Fibroblast of villous mesenchyme (primary cell): ENCODE data around the gene NSUN2. TPM values are rescaled to one million over a fixed set of nuclear protein-coding genes. Genes with fewer than 3 reads are reported as not detected.

Experiments
- DNase-seq: peaks from one replicate; pipeline ENCODE4 v3.0.0-alpha.2; 2010; ENCODE audit warnings: low read depth
- H3K4me3 ChIP-seq: 2 replicates; pipeline ENCODE4 v1.5.1; 2011; ENCODE audit warnings: low read depth, mild to moderate bottlenecking, low read length
- CTCF ChIP-seq: IDR thresholded peaks from 2 replicates; pipeline ENCODE4 v1.5.1; 2012; ENCODE audit warnings: low read depth, mild to moderate bottlenecking, low read length; ENCODE audit not compliant: insufficient read depth
- total RNA-seq: library from RNA; depleted of rRNA; stranded (reverse); fragments of >200 nt; gene quantifications from 2 replicates; pipeline ENCODE4 v1.2.3, GENCODE V29; 2012

NSUN2 gene
- total RNA-seq, 1 donor = 46.2 TPM

DNA sequence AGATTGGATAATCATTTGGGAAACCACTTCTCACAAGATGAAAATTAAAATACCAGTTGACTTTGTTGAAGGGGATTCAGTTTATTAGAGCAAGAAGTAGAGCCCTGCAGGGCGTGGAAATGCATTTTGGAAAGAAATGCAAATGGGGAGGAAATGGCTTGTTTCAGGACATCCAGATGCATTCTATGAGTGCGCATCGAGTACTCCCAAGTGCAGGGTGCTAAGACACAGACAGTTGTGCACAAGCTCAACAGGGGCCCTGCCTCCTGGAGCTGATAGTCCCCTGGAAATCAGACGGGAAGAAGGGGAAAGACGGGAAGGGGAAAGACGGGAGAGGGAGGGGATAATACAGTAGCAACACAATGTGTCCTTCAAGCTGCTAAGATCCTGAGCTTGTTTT is 64.0 kb downstream of the NSUN2 start:
- DNase-seq = no peak
- no peak overlapping the region for H3K4me3 ChIP-seq
- no peak for TF ChIP-seq CTCF

DNA sequence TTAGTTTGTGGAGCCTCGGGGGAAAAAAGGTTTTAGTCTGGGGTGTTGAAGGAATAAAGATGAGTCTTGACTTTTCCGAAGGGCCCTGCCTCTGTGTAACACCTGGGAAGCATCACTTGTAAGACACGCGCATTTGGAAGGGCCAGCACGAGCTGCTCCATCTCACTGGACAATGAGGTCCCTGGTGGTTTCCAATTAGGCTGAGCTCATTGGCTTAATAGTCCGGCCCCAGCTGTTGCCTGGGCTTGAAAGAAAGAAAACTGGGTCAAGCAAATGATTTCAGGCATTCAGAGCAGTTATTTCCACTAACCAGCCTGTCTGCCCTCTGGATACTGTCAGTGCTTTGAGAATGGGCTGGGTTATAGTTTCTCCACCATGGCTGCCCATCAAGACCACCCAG is 64.5 kb downstream of the NSUN2 start:
- H3K4me3 ChIP-seq = no peak overlapping the region
- no peak for DNase-seq
- TF ChIP-seq CTCF = no peak

GRCh38 chr5:6567835-6568234 is 65.0 kb downstream of the NSUN2 start:
- no peak for TF ChIP-seq CTCF
- no peak overlapping the region for H3K4me3 ChIP-seq

GRCh38 chr5:6567068-6567467 is 65.8 kb downstream of the NSUN2 start:
- no peak for TF ChIP-seq CTCF
- DNase-seq = no peak
- no peak overlapping the region for H3K4me3 ChIP-seq

More at GRCh38 chr5:6567835-6568234, 65.0 kb downstream of the NSUN2 start:
- DNase-seq = no peak

DNA sequence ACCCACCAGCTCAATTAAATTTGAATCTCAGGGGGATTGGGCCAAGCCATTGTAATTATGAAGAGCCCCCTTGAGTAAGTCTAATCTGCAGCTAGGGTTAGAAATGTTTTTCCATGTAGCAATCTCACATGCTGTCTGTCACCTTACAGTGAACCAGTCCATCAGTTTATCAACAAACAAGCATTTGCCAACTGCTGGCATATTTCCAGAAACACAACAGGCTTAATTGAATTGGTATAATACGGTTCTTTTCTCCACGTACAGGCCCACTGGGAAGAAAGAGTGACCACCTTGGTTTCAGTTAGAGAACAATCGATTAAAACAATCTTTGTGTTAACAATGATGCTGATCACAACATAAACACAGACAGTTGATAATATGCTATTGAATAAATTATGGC is 67.4 kb downstream of the NSUN2 start:
- DNase-seq = no peak
- no peak for TF ChIP-seq CTCF
- no peak overlapping the region for H3K4me3 ChIP-seq

GRCh38 chr5:6557807-6558575 is 74.9 kb downstream of the NSUN2 start:
- H3K4me3 ChIP-seq = no peak overlapping the region
- no peak for TF ChIP-seq CTCF
- DNase-seq = no peak

DNA sequence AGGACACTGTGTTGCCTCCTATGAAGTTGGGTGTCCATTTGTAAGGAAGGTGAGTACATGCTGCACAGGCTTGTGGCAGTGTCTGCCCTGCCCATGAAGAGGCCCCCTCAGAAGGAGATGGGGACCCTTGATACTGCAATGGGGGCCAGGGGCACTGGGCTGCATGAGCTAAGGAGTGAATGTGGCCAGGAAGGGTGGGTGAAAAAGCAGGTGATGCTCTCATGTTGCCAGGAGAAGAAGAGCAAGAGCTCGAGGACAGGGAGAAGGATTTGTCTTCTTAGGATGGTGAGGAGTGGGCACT is 76.1 kb downstream of the NSUN2 start:
- no peak for TF ChIP-seq CTCF
- DNase-seq = no peak
- H3K4me3 ChIP-seq = no peak overlapping the region
